GM18519 (cell line): ENCODE measurements around the gene FANCG.

Source experiments
- ATAC-seq: cut with Tn5 transposase; IDR thresholded peaks from one replicate; pipeline ENCODE4 v1.9.1; 2021; ENCODE audit warnings: mild to moderate bottlenecking, moderate library complexity; ENCODE audit not compliant: unreplicated experiment, low FRiP score

FANCG gene

DNA sequence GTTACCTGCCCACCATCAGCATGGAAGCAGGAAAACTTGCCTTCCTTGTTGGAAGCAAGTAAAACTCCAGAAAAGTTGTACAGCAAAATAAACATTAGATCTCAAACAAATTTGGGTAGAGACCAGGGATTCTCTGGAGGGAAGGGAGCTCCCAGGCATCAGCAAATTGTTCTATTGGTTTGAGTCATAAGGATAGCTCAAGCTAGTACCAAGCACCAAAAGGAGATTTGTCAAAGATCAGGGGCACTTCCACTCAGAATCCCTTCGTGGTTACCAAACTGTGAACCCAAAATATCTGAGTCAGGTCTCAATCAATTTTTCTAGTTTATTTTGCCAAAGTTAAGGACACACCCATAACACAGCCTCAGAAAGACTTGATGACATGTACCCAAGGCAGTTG is 52.4 kb downstream of the FANCG start:
- no peak for ATAC-seq

GRCh38 chr9:35026671-35027070 is 53.1 kb downstream of the FANCG start:
- no peak for ATAC-seq
